Measurements from ENCODE around the gene WHRN.

WHRN gene

DNA sequence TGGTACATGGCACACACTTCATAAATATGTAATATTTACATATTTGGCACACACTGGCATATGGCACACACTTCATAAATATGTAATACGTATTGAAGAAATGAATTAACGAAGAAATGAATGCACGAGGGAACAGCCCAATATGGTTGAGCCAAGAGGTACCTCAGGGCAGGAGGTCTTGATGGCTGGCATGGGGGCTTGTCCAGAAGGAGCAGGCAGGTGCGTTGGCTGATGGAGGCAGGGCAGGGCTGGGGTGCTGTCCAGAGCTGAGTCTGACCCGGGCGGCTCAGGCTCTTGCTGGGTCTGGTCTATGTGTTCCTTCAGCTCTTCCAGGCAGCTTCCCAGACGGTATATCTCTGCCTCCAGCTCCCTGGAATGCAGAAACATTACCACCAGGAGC is 143.7 kb downstream of the WHRN start:
- DNase-seq, result no peak

DNA sequence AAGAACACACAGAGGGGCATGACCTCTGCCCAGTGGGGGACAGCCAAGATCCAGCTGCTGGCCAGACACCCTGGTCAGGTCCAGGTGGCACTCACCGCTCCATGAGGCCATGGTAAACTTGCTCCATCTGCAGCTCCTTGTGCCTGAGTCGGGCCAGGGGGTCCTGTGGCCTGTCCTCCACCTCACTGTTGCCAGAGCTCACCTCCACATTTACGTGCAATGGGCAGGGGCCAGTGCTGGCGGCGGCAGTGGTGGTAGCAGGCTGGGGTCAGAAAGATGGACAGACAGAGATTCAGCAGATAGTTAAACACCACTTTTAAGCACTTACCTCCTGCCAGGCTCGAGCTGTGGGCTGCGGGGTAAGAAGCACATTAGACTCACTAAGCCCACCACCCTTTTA is 145.5 kb downstream of the WHRN start:
- DNase-seq, result no peak

DNA sequence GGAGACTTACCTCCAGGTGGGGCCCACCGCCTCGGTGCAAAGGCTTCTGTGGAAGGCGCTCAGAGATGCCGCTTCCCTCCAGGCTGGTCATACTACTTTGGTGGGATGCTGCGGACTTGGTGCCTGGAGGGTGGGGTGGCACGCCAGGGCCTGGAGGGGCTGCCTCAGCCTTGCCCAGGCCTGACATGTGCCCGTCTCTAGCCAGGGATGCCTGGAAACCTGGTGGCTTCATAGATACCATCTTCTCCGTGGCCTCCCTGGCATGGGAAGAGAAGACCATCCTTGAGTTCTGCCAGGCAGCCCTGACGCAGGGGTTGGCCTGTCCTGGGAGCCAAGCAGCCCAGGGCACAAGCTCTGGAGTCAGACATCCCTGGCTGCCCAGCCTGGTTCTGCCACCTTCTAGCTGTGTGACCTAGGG is 147.4 kb downstream of the WHRN start:
- DNase-seq, result no peak

DNA sequence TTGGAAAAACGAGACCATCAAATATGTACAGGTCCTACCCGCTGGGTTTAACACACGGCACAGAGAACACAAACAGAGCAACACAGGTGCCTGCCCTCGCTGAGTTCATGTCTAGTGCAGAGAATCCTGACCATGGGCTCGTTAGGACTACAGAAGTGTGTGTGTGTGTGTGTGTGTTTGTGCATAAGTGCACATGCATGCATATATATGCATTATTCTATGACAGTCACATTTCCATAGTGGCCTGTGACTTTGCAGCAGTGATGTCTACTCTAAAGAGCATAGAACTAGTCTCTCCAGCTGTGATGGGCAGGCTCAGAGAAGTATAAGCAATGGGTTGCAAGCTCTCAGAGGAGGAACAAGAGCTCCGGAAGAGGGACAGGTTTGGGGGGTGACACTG is 147.9 kb downstream of the WHRN start:
- no peak for DNase-seq

DNA sequence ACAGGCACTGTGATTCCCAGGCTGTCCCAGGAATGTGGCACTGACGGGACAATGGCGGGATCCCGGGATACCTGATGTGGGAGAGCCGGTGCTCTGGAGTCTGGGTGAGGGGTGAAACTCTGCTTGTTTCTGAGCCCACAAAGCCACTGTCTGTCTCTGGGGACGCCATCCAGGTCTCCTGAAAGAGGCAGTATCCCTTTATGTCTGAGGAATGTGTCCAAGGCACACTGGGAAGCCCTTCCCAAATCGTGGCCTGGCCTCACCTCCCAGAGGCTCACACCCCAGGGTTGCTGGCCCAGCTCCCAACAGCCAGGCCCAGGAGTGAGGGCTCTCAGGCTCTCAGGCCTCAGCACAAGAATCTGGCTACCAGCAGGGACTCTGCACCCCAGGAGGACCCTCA is 148.5 kb downstream of the WHRN start:
- no peak for DNase-seq

DNA sequence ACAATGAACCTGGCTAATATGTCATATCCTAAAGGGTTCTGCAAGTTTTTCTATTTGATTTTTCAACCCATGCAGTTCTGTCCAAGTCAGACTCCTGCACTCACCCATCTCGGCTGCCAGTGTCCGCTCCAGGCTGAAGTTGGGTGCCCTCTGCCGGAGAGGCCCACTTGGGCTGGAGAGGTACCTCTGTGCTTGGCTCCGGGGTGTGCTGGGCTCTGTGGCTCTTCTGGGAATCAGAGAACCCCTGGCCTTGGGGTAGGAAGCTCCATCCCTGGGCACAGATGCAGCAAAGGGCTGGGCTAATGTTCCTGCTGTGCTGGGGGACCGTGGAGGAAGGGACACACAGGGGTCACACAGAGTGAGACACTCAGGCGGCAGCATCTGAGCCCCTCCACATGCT is 149.5 kb downstream of the WHRN start:
- DNase-seq, result no peak
